K562 treated with DMSO at 1 percent for 4 hours (cell line): ENCODE measurements around the gene TMBIM1. TPM values are rescaled to one million over a fixed set of nuclear protein-coding genes. Genes with fewer than 3 reads are reported as not detected.

Experiments used
- total RNA-seq: library from RNA; unstranded; fragments of 300-600 nt; gene quantifications from 2 replicates; pipeline ENCODE4 v1.2.3, GENCODE V29; 2022; ENCODE audit not compliant: insufficient read depth

The TMBIM1 gene
- 67.5 and 81.0 TPM in 2 replicates for total RNA-seq

GRCh38 chr2:218292048-218293014 is at the start of gene TMBIM1:
Gene TMBIM1 (minus strand): TSS chr2:218292503. CDS start chr2:218282141, 10,362 bp downstream.

GRCh38 chr2:218269900-218270720 is 22.2 kb downstream of the TMBIM1 start, which contains the start of the genes AAMP and PNKD:
Gene AAMP (minus strand): TSS chr2:218270137. CDS start chr2:218270086, 51 bp downstream.
Gene PNKD (plus strand): TSS chr2:218270519. CDS start chr2:218270536, 17 bp downstream.

GRCh38 chr2:218260742-218261422 is 31.4 kb downstream of the TMBIM1 start, which contains the start of gene GPBAR1:
Gene GPBAR1 (plus strand): TSS chr2:218261015. CDS start chr2:218262725, 1,710 bp downstream.

Other genes with a start within 250 kb of the TMBIM1 start
- not detected in 2 replicates for gene RUFY4, start 223.2 kb downstream of the TMBIM1 start, total RNA-seq
- gene CXCR2, start 166.5 kb downstream of the TMBIM1 start, total RNA-seq = not detected in 2 replicates
- not detected in 2 replicates for gene CXCR1, start 125.5 kb downstream of the TMBIM1 start, total RNA-seq
- gene ARPC2, start 75.3 kb downstream of the TMBIM1 start, total RNA-seq = 128 and 130 TPM in 2 replicates
- not detected in 2 replicates for gene GPBAR1, start 31.5 kb downstream of the TMBIM1 start, total RNA-seq
- 76.3 and 90.0 TPM in 2 replicates for gene AAMP, start 22.4 kb downstream of the TMBIM1 start, total RNA-seq
- 31.6 and 50.6 TPM in 2 replicates for gene PNKD, start 22.0 kb downstream of the TMBIM1 start, total RNA-seq
- gene CATIP, start 64.4 kb upstream of the TMBIM1 start, total RNA-seq = not detected in 2 replicates
- gene SLC11A1, start 89.8 kb upstream of the TMBIM1 start, total RNA-seq = 0.53 and 0.71 TPM in 2 replicates
- gene CTDSP1, start 107.4 kb upstream of the TMBIM1 start, total RNA-seq = 43.3 and 47.3 TPM in 2 replicates
- 0.88 and 1.4 TPM in 2 replicates for gene VIL1, start 126.6 kb upstream of the TMBIM1 start, total RNA-seq